Omental fat pad (tissue), 4 donors: ENCODE results near the gene WAS. TPM values are rescaled to one million over a fixed set of nuclear protein-coding genes. Genes with fewer than 3 reads are reported as not detected.
"Not testable (repeated sequence)": the region's sequence is repeated elsewhere in the genome, so short reads cannot be mapped to it uniquely, and the experiment has no call there.

Experiments used
- ATAC-seq: fragments of 150-250 bp; one replicate; pipeline ENCODE4 v1.9.1; 2016; ENCODE audit warnings: mild to moderate bottlenecking, moderate library complexity; ENCODE audit not compliant: low FRiP score
- DNase-seq: peaks from one replicate; pipeline ENCODE4 v3.0.0-alpha.2; 2019; ENCODE audit warnings: low spot score
- CTCF ChIP-seq, 3 donors: fragments of 450-650 bp; IDR thresholded peaks; one replicate each; pipeline ENCODE4 v1.5.1; 2016 to 2017; ENCODE audit warnings: antibody characterized with exemption in 3 of 3, mild to moderate bottlenecking in 3 of 3, moderate library complexity in 2 of 3
- total RNA-seq, 4 donors: library from RNA; depleted of rRNA; stranded (reverse); fragments of >200 nt; gene quantifications; one replicate each; pipeline ENCODE4 v1.1.0, GENCODE V29; 2016

WAS gene
- total RNA-seq, 4 donors from 2014 or later, result 9.0 to 26.0 (median 21.0) TPM

- no peak for TF ChIP-seq CTCF (IDR thresholded peaks at IDR 0.05)
- DNase-seq, result no peak
- peak; percentile 22 for ATAC-seq
These were observed 6.7 kb upstream of the WAS start for GRCh38 chrX:48676893-48677270.

DNA sequence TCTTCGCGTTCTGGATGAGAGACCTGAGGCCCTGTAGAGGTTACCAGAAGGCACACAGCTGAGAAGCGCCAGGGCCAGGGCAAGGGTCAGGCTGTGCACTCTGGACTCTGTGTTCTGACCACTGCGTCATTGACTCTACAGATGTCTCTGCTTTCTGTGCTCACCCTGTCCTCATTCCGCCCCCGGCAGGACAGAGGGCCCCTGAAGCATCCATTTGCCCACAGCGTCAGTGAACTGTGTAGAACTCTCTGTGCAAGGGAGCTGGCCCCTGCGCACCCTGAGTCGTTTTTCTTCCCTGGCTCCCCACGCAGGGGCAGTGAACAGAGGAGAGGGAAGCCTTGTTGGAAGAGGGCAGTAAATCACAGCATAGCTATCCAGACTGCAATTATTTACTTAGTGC, 6.1 kb upstream of the WAS start:
- DNase-seq, result no peak
- ATAC-seq, result no peak
- TF ChIP-seq CTCF (IDR thresholded peaks at IDR 0.05), result no peak

DNA sequence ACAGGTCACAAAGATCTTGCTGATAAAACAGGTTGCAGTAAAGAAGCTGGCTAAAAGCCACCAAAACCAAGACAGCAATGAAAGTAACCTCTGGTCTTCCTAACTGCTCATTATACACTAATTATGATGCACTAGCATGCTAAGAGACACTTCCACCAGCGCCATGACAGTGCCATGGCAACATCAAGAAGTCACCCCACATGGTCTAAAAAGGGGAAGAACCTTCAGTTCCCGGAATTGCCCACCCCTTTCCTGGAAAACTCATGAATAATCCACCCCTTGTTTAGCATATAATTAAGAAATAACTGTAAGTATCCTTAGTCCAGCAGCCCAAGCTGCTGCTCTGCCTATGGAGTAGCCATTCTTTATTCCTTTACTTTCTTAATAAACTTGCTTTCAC, 3.1 kb upstream of the WAS start:
- DNase-seq, ATAC-seq: not testable (repeated sequence)

GRCh38 chrX:48680925-48681324, 2.7 kb upstream of the WAS start:
- not testable (repeated sequence) for ATAC-seq, DNase-seq

DNA sequence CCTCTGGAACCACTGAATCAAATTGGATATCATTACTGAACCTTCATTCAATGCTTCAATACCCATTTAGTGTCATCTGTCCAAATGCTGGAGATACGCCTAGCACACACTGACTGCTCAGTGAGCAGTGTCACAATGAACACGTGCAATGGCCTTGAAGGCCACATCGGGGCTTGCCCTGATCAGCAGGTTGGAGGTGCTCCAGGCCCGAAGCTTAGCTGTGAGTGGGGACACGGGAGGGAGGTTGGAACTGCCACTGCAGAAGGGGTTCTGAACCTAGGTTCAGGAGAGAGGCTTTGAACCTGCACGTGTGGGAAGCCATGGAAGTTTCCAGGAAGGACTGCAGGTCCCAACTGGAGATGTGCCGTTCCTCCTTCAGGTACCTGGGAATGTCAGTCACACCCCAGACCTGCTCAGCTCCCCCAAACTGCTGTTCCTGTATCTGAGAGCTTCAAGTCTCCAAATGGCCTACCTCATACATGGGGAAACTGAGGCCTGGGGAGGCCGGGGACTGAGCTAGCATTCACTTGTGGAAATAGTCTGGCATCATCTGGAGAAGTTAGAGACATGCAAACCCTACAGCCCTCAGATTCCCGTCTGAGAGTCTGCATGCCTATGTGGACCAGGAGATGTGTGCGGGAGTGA, 1.9 kb upstream of the WAS start:
- ATAC-seq (no peak), DNase-seq (no peak)
- no peak for TF ChIP-seq CTCF (IDR thresholded peaks at IDR 0.05)

GRCh38 chrX:48682795-48683194, 804 bp upstream of the WAS start:
- ATAC-seq, DNase-seq: not testable (repeated sequence)

DNA sequence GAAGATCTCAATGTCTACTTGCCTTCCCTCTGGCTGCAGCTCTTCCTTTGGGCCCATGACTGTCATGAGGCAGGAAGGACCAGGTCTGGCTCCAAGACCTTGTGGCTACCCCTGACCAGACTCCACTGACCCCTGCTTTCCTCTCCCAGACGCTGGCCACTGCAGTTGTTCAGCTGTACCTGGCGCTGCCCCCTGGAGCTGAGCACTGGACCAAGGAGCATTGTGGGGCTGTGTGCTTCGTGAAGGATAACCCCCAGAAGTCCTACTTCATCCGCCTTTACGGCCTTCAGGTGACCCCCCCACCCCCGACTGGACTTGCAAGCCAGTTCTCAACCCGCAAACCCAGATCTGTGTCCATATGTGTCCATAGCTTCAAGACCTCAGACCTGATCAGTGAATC, 535 bp downstream of the WAS start:
- no peak for TF ChIP-seq CTCF (IDR thresholded peaks at IDR 0.05)
- DNase-seq, result no peak
- ATAC-seq, result peak; percentile 19

- DNase-seq (no peak), ATAC-seq (no peak)
- TF ChIP-seq CTCF (IDR thresholded peaks at IDR 0.05), result no peak
These were observed 1.8 kb downstream of the WAS start for GRCh38 chrX:48685416-48685815.
